Hepatocyte (in vitro differentiated cells): Measurements from ENCODE around the gene TRPM5. TPM values are rescaled to one million over a fixed set of nuclear protein-coding genes. Genes with fewer than 3 reads are reported as not detected.

Source experiments
- DNase-seq: peaks from one replicate; pipeline ENCODE4 v3.0.0-alpha.2; 2016; ENCODE audit warnings: low spot score
- H2AFZ ChIP-seq: fragments of 200-600 bp; sonication (generic); 2 replicates; pipeline ENCODE4 v1.6.0; 2016; ENCODE audit warnings: antibody characterized with exemption, mild to moderate bottlenecking
- H3K27ac ChIP-seq: fragments of 200-600 bp; sonication (generic); 2 replicates; pipeline ENCODE4 v1.5.1; 2016; ENCODE audit warnings: mild to moderate bottlenecking
- H3K27me3 ChIP-seq: fragments of 200-600 bp; sonication (generic); 2 replicates; pipeline ENCODE4 v1.6.1; 2016
- H3K36me3 ChIP-seq: fragments of 200-600 bp; sonication (generic); replicated peaks from 2 replicates; pipeline ENCODE4 v1.5.1; 2016; ENCODE audit warnings: low read depth; ENCODE audit not compliant: insufficient read depth
- H3K4me1 ChIP-seq: fragments of 200-600 bp; sonication (generic); 2 replicates; pipeline ENCODE4 v1.5.1; 2016; ENCODE audit warnings: mild to moderate bottlenecking, moderate library complexity; ENCODE audit not compliant: insufficient read depth
- H3K4me2 ChIP-seq: fragments of 200-600 bp; sonication (generic); 2 replicates; pipeline ENCODE4 v1.6.0; 2016
- H3K4me3 ChIP-seq: fragments of 200-600 bp; sonication (generic); 2 replicates; pipeline ENCODE4 v1.5.1; 2016; ENCODE audit warnings: mild to moderate bottlenecking
- H3K79me2 ChIP-seq: fragments of 200-600 bp; sonication (generic); 2 replicates; pipeline ENCODE4 v1.6.0; 2017; ENCODE audit warnings: mild to moderate bottlenecking
- H3K9me2 ChIP-seq: fragments of 200-600 bp; sonication (generic); replicated peaks from 2 replicates; pipeline ENCODE4 v1.6.0; 2017; ENCODE audit warnings: mild to moderate bottlenecking; ENCODE audit not compliant: insufficient read depth
- H3K9me3 ChIP-seq: fragments of 200-600 bp; sonication (generic); 2 replicates; pipeline ENCODE4 v1.5.1; 2016; ENCODE audit warnings: low read depth, mild to moderate bottlenecking
- H4K20me1 ChIP-seq: fragments of 200-600 bp; sonication (generic); 2 replicates; pipeline ENCODE4 v1.6.0; 2016; ENCODE audit warnings: mild to moderate bottlenecking; ENCODE audit not compliant: insufficient read depth, poor library complexity, severe bottlenecking
- EZH2 ChIP-seq: fragments of 200-600 bp; sonication (generic); IDR thresholded peaks from 2 replicates; pipeline ENCODE4 v1.6.1; 2016; ENCODE audit warnings: antibody characterized with exemption, mild to moderate bottlenecking, borderline replicate concordance
- EZH2phosphoT487 ChIP-seq: fragments of 200-600 bp; sonication (generic); IDR thresholded peaks from one replicate; pipeline ENCODE4 v1.6.1; 2018; ENCODE audit warnings: antibody characterized with exemption, mild to moderate bottlenecking, low read depth, moderate library complexity; ENCODE audit not compliant: unreplicated experiment, severe bottlenecking
- WGBS: methylation state at CpG from one replicate; pipeline ENCODE4 v1.1.6; 2016; ENCODE audit warnings: low lambda C conversion rate; ENCODE audit errors: missing lambda C conversion rate; 5-methylcytosine and 5-hydroxymethylcytosine counted together
- polyA plus RNA-seq: library from polyadenylated mRNA; unstranded; fragments of >200 nt; fragmentation: Nextera tagmentation; extraction: Ambion mirVana; gene quantifications from 2 replicates; pipeline ENCODE4 v1.2.1, GENCODE V29; 2016
- total RNA-seq: library from RNA; depleted of rRNA; stranded (reverse); fragments of >200 nt; gene quantifications from 2 replicates; pipeline ENCODE4 v1.2.3, GENCODE V29; 2014
- TF ChIP-seq, protein P1 (sequence below): fragments of 200-600 bp; sonication (generic); IDR thresholded peaks from 2 replicates; pipeline ENCODE4 v1.5.1; 2016; ENCODE audit warnings: antibody characterized with exemption, mild to moderate bottlenecking; ENCODE audit not compliant: poor library complexity

The TRPM5 gene
- total and polyA plus RNA-seq, 2 experiments from 2014 or later: 0.07 to 0.13 TPM

DNA sequence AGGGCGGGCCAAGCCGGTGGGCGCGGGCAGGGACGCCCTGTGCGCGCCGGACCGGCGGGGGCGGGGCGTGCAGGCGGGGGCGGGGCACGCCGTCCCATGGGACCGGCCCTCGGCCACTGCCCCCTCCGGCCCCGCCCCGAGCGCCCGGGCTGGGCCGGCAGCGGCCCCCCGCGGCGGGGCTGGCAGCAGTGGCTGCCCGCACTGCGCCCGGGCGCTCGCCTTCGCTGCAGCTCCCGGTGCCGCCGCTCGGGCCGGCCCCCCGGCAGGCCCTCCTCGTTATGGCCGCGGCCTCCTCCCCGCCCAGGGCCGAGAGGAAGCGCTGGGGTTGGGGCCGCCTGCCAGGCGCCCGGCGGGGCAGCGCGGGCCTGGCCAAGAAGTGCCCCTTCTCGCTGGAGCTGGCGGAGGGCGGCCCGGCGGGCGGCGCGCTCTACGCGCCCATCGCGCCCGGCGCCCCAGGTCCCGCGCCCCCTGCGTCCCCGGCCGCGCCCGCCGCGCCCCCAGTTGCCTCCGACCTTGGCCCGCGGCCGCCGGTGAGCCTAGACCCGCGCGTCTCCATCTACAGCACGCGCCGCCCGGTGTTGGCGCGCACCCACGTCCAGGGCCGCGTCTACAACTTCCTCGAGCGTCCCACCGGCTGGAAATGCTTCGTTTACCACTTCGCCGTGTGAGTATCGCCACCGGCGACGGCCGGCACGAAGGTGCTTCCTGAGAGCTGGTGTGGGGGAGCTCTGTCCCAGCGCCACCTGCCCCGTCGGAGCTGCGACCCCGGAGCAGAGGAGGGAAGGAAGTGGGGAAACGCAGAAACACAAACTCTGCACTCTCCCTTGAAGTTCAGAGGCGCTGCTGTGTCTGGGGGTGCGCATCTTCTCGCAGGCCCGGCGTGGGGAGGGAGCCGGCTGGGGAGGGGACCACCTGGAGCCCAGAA is 769 bp upstream of the TRPM5 start, which contains the start of gene KCNQ1:
Gene KCNQ1, plus strand, starts transcription at position 188 of the 925 bp plus-strand sequence. Its CDS starts 91 bp downstream, at position 279.
- no peaks in the 10 kb centered on the region for H3K9me2 ChIP-seq
- H3K79me2 ChIP-seq: no peaks in the 10 kb centered on the region
- no peak within 1 kb of the TSS for H3K4me3 ChIP-seq
- no peaks in the 10 kb centered on the region for H4K20me1 ChIP-seq
- WGBS: 9% methylated on average over 40 of the region's 116 CpGs
- no peaks in the 10 kb centered on the region for H3K9me3 ChIP-seq
- no peaks in the 10 kb centered on the region for H3K36me3 ChIP-seq
- H3K4me2 ChIP-seq: peak within 1 kb of the TSS; percentile 81
- DNase-seq: peak; percentile 77
- no peak within 1 kb of the TSS for H3K27ac ChIP-seq
- H3K4me1 ChIP-seq: no peaks in the 10 kb centered on the region
- no peak within 1 kb of the TSS for H2AFZ ChIP-seq
- TF ChIP-seq EZH2phosphoT487 (no peak), EZH2 (no peak)
- TF ChIP-seq, protein P1, sequence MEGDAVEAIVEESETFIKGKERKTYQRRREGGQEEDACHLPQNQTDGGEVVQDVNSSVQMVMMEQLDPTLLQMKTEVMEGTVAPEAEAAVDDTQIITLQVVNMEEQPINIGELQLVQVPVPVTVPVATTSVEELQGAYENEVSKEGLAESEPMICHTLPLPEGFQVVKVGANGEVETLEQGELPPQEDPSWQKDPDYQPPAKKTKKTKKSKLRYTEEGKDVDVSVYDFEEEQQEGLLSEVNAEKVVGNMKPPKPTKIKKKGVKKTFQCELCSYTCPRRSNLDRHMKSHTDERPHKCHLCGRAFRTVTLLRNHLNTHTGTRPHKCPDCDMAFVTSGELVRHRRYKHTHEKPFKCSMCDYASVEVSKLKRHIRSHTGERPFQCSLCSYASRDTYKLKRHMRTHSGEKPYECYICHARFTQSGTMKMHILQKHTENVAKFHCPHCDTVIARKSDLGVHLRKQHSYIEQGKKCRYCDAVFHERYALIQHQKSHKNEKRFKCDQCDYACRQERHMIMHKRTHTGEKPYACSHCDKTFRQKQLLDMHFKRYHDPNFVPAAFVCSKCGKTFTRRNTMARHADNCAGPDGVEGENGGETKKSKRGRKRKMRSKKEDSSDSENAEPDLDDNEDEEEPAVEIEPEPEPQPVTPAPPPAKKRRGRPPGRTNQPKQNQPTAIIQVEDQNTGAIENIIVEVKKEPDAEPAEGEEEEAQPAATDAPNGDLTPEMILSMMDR: no peak
- peaks cover 33% of the 10 kb centered on the region for H3K27me3 ChIP-seq

DNA sequence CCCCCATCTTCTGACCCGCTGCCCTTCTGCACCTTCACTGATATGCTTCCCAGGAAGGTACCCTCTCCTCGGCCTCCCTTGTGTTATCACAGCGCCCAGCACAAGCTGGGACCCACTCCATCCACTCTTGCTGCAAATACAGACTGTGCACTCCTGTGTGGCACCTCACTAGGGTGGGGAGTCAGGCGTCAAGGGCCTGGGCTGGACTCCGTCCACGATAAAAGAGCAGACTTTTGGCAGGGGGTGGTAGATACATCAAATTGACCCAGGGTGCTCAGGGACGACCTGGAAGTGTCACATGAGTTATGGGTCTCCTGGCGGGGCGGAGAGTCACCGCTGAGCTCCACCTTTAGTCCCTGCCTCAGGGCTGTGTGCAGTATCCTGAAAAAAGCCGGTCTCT is 908 bp downstream of the TRPM5 start:
- H3K27me3 ChIP-seq: peaks cover 38% of the 10 kb centered on the region
- H3K27ac ChIP-seq: no peak overlapping the region
- no peak overlapping the region for H3K4me3 ChIP-seq

DNA sequence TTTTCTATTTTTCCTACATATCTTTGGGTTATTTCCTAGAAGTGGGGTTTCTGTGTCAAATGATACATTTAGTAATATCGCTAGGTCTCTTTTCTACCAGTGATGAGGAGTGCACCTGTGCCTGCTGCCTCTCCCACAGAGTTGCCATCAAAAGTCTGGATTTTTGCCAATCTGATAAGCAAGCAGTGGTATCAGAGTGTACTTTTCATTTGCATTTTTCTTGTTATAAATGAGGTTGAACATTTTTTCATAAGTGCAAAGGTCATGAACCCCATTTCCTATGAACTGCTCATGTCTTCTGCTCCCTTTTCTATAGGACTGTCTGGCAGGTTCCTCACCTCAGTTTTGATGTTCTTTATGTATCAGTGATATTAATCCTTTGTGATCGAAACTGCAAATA is 1.7 kb downstream of the TRPM5 start:
- H3K27ac ChIP-seq: no peak overlapping the region
- peaks cover 38% of the 10 kb centered on the region for H3K27me3 ChIP-seq
- no peaks in the 10 kb centered on the region for H4K20me1 ChIP-seq
- H3K4me1 ChIP-seq: no peaks in the 10 kb centered on the region
- no peaks in the 10 kb centered on the region for H3K36me3 ChIP-seq
- H3K9me3 ChIP-seq: no peaks in the 10 kb centered on the region
- no peak overlapping the region for H3K4me2 ChIP-seq
- no peak for DNase-seq
- H3K4me3 ChIP-seq: no peak overlapping the region
- no peaks in the 10 kb centered on the region for H3K9me2 ChIP-seq
- TF ChIP-seq EZH2phosphoT487 (no peak), EZH2 (no peak)
- TF ChIP-seq, protein P1: no peak
- no peak overlapping the region for H2AFZ ChIP-seq
- no peaks in the 10 kb centered on the region for H3K79me2 ChIP-seq
- 95% methylated on average over 2 of the region's 2 CpGs for WGBS

More for the DNA sequence above, 908 bp downstream of the TRPM5 start:
- no peak for TF ChIP-seq EZH2
- TF ChIP-seq, protein P1: no peak
- no peak for TF ChIP-seq EZH2phosphoT487
- no peaks in the 10 kb centered on the region for H4K20me1 ChIP-seq
- 68% methylated on average over 11 of the region's 11 CpGs for WGBS
- H3K79me2 ChIP-seq: no peaks in the 10 kb centered on the region
- H3K4me2 ChIP-seq: no peak overlapping the region
- H2AFZ ChIP-seq: no peak overlapping the region
- no peaks in the 10 kb centered on the region for H3K9me3 ChIP-seq
- no peaks in the 10 kb centered on the region for H3K4me1 ChIP-seq
- H3K36me3 ChIP-seq: no peaks in the 10 kb centered on the region
- DNase-seq: no peak
- no peaks in the 10 kb centered on the region for H3K9me2 ChIP-seq
